Measurements from ENCODE around the gene C10orf88.

C10orf88 gene, protein sequence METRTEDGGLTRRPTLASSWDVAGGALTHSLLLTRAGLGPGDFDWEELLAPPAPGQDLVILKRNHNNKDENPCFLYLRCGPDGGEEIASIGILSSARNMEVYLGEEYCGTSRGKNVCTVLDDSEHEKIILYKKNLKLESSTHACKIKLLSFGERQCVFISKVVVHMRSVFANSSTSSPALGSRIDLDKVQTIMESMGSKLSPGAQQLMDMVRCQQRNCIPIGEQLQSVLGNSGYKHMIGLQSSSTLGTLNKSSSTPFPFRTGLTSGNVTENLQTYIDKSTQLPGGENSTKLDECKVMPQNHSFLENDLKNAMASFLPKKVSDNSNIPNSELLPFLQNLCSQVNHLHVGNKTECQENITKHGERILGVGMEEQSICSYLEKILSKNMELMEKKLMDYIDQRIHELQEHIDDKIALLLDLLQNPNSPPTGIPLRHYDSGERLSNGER

GRCh38 chr10:122953902-122954730, at the start of gene C10orf88:
C10orf88 (minus strand) TSS chr10:122954227; CDS start chr10:122954178, 49 bp downstream.
- DNase-seq, result peak; percentile 99

- peak; percentile 61 for DNase-seq
Measured at GRCh38 chr10:123001370-123001769, 47.3 kb upstream of the C10orf88 start.

DNA sequence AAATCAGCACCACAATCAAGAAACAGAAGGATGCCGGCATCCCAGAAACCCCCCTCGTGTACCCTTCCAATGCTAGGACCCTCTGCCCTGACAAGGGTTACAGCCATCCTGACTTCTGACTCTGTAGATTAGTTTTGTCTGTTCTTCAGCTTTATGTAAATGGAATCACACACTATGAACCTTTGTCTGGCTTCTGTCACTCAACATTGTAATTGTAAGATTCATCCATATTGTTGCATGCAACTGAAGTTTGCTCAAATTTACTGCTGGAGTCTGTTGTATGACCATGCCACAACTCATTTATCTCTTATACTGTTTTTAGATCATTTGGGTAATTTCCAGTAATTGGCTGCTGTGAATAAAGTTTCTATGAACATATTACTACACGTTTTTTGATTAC, 46.1 kb upstream of the C10orf88 start:
- no peak for DNase-seq

GRCh38 chr10:122999347-122999746, 45.3 kb upstream of the C10orf88 start:
- DNase-seq, result no peak

- DNase-seq, result no peak
Measured at GRCh38 chr10:122998934-122999333, 44.9 kb upstream of the C10orf88 start.

DNA sequence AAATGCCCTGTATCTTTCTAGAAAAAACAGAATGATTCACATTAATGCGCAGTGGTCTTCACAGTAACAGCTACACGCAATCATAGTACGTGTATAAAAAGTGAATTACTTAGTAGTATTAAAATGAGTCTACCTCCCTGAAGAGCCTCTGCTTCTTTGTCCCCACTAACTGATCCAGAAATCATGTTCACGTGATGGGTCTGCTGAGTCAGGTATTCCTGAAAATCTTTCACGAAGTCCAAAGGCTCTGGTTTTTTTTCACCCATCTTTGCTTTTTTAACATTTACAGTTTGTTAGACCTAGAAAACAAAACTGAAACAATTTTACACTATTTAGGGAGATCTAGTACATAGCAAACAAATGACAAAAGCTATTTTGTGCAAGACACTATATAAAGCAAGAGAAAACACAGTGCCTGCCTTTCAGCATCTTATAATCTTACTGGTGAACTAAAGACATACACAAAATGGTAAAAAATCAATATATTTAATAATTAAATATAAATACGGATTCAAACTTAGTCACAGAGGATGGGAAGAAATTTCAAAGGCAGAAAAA, 44.4 kb upstream of the C10orf88 start:
- no peak for DNase-seq

DNA sequence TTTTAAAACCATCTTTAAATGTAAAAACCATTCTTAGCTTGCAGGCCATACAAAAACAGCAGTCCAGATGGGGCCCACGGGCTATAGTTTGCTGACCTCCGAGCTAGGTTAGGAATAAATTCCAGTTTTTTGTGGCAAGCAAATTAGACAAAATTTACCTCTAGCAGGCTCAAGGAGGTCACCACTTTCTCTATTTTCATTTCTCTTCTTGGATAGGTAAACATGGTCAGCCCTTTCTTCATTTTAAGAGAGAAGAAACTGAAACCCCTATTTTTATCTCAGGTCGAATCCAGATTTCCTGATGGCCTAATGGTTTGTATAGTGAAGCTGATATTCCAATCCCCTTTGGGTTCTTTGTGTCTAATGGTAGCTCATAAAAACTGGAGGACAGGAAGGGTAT, 43.8 kb upstream of the C10orf88 start:
- DNase-seq, result no peak

- no peak for DNase-seq
Measured at GRCh38 chr10:122995936-122996335, 41.9 kb upstream of the C10orf88 start.

DNA sequence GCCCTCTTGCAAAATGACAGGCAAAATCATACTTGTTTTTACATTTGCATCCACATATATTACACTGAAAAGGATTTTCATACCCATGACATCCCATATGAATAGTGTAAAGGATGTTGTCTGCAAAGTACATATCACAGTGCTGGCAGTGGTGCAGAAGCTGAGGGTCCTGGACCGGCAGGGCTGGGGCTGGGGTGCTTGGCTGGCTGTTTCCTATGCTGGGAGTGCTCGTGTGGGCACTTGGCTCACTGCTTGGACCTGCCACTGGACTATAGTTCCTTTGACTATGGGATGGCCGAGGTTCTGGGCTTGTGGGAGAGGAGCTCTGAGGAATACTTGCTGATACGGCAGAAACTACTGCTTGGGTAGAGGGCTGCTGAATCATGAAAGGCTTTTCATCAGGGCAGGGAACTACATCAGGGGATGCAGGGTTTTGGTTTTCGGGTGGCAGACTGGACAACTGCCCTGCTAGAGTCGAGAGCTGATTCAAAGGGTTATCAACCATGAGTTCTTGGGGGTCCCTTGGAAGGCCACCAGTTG, 39.8 kb upstream of the C10orf88 start:
- DNase-seq, result no peak

DNA sequence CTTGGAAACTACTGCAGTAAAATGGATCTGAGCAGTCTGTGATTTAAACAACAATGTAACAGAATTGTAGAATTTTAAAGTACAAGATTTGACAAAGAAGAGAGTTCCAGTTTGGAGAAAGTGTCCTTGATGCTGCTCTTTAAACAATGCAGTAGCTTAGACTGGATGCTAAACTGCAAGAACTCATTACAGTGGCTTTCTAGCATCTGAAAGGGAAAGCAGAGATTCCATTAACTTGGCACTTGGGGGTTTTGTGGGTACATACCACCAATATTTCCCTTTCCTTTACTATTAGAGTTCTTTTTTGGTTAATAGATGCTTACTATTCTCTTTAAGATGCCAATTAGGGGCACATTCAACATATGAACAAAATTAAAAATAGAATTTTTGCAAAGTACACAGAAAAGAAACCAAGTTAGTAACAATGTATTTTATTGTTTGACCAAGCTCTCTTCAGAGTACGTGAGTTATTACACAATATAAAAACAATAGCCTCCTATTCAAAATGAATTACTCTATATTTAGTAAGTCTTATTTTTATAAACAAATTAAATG, 38.1 kb upstream of the C10orf88 start:
- DNase-seq, result no peak

- DNase-seq, result no peak
Measured at GRCh38 chr10:122990278-122990677, 36.3 kb upstream of the C10orf88 start.

- DNase-seq, result no peak
Measured at GRCh38 chr10:122988501-122988900, 34.5 kb upstream of the C10orf88 start.

GRCh38 chr10:122986335-122986734, 32.3 kb upstream of the C10orf88 start:
- DNase-seq, result no peak

- no peak for DNase-seq
Measured at GRCh38 chr10:122984708-122985107, 30.7 kb upstream of the C10orf88 start.

DNA sequence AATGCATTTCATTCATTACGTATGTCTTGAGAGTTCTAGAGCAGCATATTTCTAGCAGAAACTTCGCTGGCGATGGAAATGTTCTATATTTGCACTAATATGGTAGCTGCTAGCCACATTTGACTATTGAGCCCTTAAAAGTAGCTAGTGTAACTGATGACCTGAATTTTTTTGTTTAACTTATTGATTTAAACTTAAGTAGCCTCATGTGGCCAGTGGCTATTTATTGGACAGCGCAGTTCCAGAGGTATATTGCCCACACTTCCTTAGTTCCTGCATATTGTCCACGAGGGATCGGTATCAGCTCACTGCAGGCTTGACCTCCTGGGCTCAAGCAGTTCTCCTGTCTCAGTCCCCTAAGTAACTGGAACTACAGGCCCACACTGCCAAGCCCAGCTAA, 29.9 kb upstream of the C10orf88 start:
- DNase-seq, result no peak

GRCh38 chr10:122981066-122981464, 27.0 kb upstream of the C10orf88 start:
- peak; percentile 72 for DNase-seq

GRCh38 chr10:122980209-122981065, 26.4 kb upstream of the C10orf88 start, which contains the start of gene PSTK:
PSTK (plus strand) TSS chr10:122980401; CDS start chr10:122980480, 79 bp downstream.
- peak; percentile 91 for DNase-seq

DNA sequence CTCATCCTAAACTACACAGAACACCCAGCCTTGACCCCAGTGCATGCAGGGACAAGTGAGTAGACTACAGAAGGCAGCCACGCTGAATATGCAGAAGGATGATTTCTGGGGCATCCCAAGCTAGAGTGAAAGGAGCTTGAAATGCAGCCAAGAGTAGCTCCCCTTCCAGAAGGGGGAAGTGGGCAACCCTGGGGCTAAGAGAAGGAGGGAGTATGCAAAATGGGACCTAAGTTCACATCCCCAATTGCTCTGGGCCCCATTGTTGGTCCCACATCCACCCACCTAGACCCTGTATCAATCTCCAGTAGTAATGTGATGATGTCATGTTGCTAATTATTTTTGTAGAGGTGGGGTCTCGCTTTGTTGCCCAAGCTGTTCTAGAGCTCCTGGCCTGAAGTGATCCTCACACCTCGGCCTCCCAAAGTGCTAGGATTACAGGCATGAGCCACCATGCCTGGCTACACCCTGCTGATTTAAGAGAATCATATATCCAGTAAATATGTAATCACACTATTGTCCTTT, 20.6 kb upstream of the C10orf88 start:
- no peak for DNase-seq

- DNase-seq, result no peak
Measured at GRCh38 chr10:122974023-122974422, 20.0 kb upstream of the C10orf88 start.

- DNase-seq, result no peak
Measured at GRCh38 chr10:122968698-122969097, 14.7 kb upstream of the C10orf88 start.

DNA sequence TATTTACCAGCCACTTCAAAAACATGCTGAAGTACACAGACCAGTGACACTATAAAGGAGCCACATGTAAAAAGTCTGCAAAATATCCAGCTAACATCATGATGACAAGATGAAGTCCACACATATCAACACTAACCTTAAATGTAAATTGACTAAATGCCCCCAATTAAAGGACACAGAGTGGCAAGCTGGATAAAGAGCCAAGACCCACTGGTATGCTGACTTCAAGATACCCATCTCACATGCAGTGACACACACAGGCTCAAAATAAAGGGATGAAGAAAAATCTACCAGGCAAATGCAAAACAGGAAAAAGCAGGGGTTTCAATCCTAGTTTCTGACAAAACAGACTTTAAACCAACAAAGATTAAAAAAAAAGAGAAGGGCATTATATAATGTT, 12.9 kb upstream of the C10orf88 start:
- no peak for DNase-seq

DNA sequence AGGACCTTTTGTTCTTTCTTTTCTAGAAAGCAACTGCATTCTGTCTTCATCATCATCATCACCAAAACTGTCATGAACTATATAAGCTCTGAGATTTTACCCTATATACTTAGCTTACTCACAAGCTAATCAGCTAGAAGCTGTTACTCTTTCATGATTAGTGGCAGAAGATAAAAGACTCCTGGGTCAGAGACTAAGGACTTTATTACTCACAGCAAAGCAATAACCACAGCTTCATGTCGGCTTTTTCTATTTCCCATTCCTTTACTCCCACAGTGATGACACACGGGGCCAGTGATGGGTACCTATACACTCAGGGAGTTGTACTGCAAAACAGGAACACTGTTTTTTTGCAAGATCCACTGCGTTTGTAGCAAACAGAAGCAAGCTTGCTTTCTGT, 8.4 kb upstream of the C10orf88 start:
- DNase-seq, result no peak

Measured in hematopoietic multipotent progenitor cell treated with erythropoietin and hydrocortisone succinate and interleukin-3 and kit ligand, for 8 days (in vitro differentiated cells).